Heart right ventricle (tissue), 16 donors: Measurements from ENCODE around the gene N4BP2L2. TPM values are rescaled to one million over a fixed set of nuclear protein-coding genes. Genes with fewer than 3 reads are reported as not detected.
"Not testable (repeated sequence)": the region's sequence is repeated elsewhere in the genome, so short reads cannot be mapped to it uniquely, and the experiment has no call there.

Source experiments
- ATAC-seq, 8 donors: fragments of 200-7000 bp; cut with Tn5 transposase; one replicate each; pipeline ENCODE4 v1.9.1; 2020; ENCODE audit warnings: mild to moderate bottlenecking in 8 of 8, moderate library complexity in 8 of 8, moderate number of reproducible peaks in 1 of 8
- DNase-seq, 2 donors: peaks; one replicate each; pipeline ENCODE4 v3.0.0-alpha.2; 2020
- H3K27ac ChIP-seq, 10 donors: fragments of 200-600 bp; sonication (generic) in 2 of 10; one replicate each; pipeline versions ENCODE4 v1.5.0 to v1.8.0; 2020 to 2022; ENCODE audit warnings: mild to moderate bottlenecking in 3 of 10
- H3K27me3 ChIP-seq, 7 donors: fragments of 200-600 bp; one replicate each; pipeline ENCODE4 v1.8.0; 2021 to 2022; ENCODE audit warnings: mild to moderate bottlenecking in 2 of 7
- H3K36me3 ChIP-seq, 9 donors: fragments of 200-600 bp; sonication (generic) in 1 of 9; one replicate each; pipeline versions ENCODE4 v1.5.0 to v1.8.0; 2020 to 2022; ENCODE audit warnings: mild to moderate bottlenecking in 2 of 9
- H3K4me1 ChIP-seq, 9 donors: fragments of 200-600 bp; sonication (generic) in 1 of 9; one replicate each; pipeline versions ENCODE4 v1.5.0 to v1.8.0; 2020 to 2022; ENCODE audit warnings: mild to moderate bottlenecking in 4 of 9
- H3K4me3 ChIP-seq, 10 donors: fragments of 200-600 bp; sonication (generic) in 2 of 10; one replicate each; pipeline versions ENCODE4 v1.5.0 to v1.8.0; 2020 to 2022; ENCODE audit warnings: mild to moderate bottlenecking in 7 of 10, moderate library complexity in 2 of 10
- H3K9me3 ChIP-seq, 11 donors: fragments of 200-600 bp in 10 of 11; sonication (generic) in 2 of 11; one replicate each; pipeline versions ENCODE4 v1.5.0 to v1.8.0; 2013 to 2022; ENCODE audit warnings: mild to moderate bottlenecking in 2 of 11, control low read depth in 1 of 11, moderate library complexity in 1 of 11
- CTCF ChIP-seq, 9 donors: fragments of 200-600 bp; sonication (generic) in 2 of 9; IDR thresholded peaks; one replicate each; pipeline versions ENCODE4 v1.5.0 to v1.8.0; 2021 to 2022; ENCODE audit warnings: antibody characterized with exemption in 9 of 9, mild to moderate bottlenecking in 5 of 9, moderate library complexity in 1 of 9
- WGBS, 2 donors: extraction: QIAGEN DNeasy Blood & Tissue Kit; methylation state at CpG; one replicate each; pipeline ENCODE4 v1.1.7; 2013; ENCODE audit warnings: inconsistent platforms in 1 of 2; 5-methylcytosine and 5-hydroxymethylcytosine counted together
- intact Hi-C, 10 donors: fragments of 100-400 bp; cut with DNase I; formaldehyde crosslinking; loops; one replicate each; pipeline versions ENCODE4 v1.11.1 to v1.14.2; 2022
- polyA plus RNA-seq, 2 donors: library from polyadenylated mRNA; stranded (reverse); fragments of 200-250 nt; gene quantifications; one replicate each; pipeline ENCODE4 v1.2.3, GENCODE V29; 2013
- total RNA-seq, 10 donors: library from RNA; stranded (reverse); fragmentation: NEBNext Ultra II Directional in 3 of 10; extraction: Animal tissue kit (Norgen Biotek cat#: 25700) in 3 of 10; gene quantifications; one replicate each; pipeline versions ENCODE4 v1.2.1 to v1.2.4, GENCODE V29; 2021 to 2023
- donor health status: Arrhythmogenic right ventricular cardiomyopathy.
- donor health status: ischemic (EF 13 %, LVEDD 7.1; RV severe dilation, severe dysfunction).
- donor health status: healthy with polysubstance abuse.
- donor health status: DM: no; HTN: yes; CAD: no.
- donor health status: DM: no; HTN: no; CAD: no.
- donor health status: ischemic (EF 25% LVEDD 6.9; RV normal size, moderate dysfunction).
- donor health status: ischemic (EF 25% LVEDD 5.7; RV mildly dilated, moderate dysfunction).
- donor health status: healthy.
- donor health status: DM: yes; HTN: yes; CAD: no.
- donor health status: Ischemic cardiomyopathy.
- donor health status: ischemic (EF 35%, LVEDD 5.7; RV mildly dilated, moderate dysfunction).
- donor health status: nonischemic (EF 11% LVEDD 7.7; RV severe dilation, severe dysfunction).
- donor health status: DM: yes; HTN: yes; CAD: no.
- donor health status: PGD.
- donor health status: ischemic (EF 29% LVEDD 5.4; RV normal size, mild dysfunction).
- donor health status: nonischemic (EF 23%, LVEDD 6.1; RV moderate dilation, normal function).

The N4BP2L2 gene
- total and polyA plus RNA-seq, 12 donors = 28.2 to 162 (median 132) TPM

DNA sequence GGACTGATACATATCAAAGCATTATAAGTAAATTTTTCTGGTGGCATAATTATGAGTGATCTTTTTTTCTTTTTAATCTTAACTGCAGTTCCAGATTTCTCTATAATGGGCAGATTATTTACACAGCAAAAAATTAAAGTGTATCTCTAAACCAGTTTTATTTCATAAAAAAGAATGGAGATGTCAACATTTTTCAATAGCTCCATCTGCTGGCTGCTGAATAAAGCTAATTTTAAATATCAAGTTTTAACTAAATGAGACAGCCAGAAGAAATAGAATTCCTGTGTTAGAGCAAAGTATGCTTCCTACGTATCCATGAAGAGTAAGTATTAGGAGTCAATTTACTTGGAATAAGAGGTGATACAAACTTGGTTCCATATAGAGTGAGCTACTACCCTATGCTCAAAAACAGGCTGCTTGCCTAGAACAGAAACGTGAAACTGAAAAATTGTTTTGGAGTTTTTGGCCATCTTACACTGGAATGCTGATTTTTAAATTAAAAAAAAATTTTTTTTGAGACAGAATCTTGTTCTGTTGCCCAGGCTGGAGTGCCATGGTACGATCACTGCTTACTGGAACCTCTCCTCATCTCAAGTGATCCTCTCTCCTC is 42.7 kb upstream of the N4BP2L2 start:
- DNase-seq (no peak), ATAC-seq (no peak)
- Histone ChIP-seq H3K4me1 (peaks cover 0 to 7% (median 5%) of the 10 kb centered on the region in 9 donors), H3K9me3 (peaks cover 0 to 17% (median 3%) of the 10 kb centered on the region in 11 donors), H3K4me3 (no peak overlapping the region), H3K27ac (no peak overlapping the region), H3K36me3 (no peaks in the 10 kb centered on the region), H3K27me3 (no peaks in the 10 kb centered on the region)
- TF ChIP-seq CTCF (IDR thresholded peaks at IDR 0.05) = peak; percentile 14 to 75 (median 63)
- 59 to 64% methylated on average over 3 of the region's 3 CpGs for WGBS, 2 donors
- intact Hi-C loops = loop anchor here in 7 of 10 donors (2.0 to 10.0 kb wide), 5 partner anchors 199 to 1144 kb away; no protein-coding TSS in a partner anchor

DNA sequence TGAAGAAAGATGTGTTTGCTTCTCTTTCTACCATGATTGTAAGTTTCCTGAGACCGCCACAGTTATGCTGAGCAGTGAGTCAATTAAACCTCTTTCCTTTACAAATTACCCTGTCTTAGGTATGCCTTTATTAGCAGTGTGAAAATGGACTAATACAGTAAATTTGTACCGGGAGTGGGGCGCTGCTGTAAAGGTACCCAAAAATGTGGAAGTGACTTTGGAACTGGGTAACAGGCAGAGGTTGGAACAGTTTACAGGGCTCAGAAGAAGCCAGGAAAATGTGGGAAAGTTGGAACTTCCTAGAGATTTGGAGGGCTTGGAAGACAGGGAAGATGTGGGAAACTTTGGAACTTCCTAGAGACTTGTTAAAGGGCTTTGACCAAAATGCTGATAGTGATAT is 38.4 kb upstream of the N4BP2L2 start:
- Histone ChIP-seq H3K36me3 (no peaks in the 10 kb centered on the region), H3K4me1 (no peaks in the 10 kb centered on the region), H3K27ac (no peak overlapping the region), H3K9me3 (peaks cover 0 to 17% (median 3%) of the 10 kb centered on the region in 11 donors), H3K4me3 (no peak overlapping the region), H3K27me3 (no peaks in the 10 kb centered on the region)
- intact Hi-C loops = loop anchor here in 2 of 10 donors (10.0 kb wide), 2 partner anchors 112 to 192 kb away; no protein-coding TSS in a partner anchor
- no peak for TF ChIP-seq CTCF (IDR thresholded peaks at IDR 0.05)
- no peak for ATAC-seq
- DNase-seq = no peak
- WGBS, 2 donors = 98 to 99% methylated on average over 3 of the region's 3 CpGs

DNA sequence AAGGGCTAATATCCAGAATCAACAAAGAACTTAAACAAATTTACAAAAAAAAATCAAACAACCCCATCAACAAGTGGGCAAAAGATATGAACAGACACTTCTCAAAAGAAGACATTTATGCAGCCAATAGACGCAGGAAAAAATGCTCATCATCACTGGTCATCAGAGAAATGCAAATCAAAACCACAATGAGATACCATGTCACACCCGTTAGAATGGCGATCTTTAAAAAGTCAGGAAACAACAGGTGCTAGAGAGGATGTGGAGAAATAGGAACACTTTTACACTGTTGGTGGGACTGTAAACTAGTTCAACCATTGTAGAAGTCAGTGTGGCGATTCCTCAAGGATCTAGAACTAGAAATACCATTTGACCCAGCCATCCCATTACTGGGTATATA is 37.1 kb upstream of the N4BP2L2 start:
- not testable (repeated sequence) for H3K27ac ChIP-seq, H3K36me3 ChIP-seq, H3K4me3 ChIP-seq, H3K27me3 ChIP-seq, ATAC-seq, H3K4me1 ChIP-seq, DNase-seq
- intact Hi-C loops = loop anchor here in 2 of 10 donors (10.0 kb wide), 2 partner anchors 111 to 191 kb away; no protein-coding TSS in a partner anchor
- peaks cover 0 to 17% (median 3%) of the 10 kb centered on the region in 11 donors for H3K9me3 ChIP-seq
- 78 to 94% methylated on average over 3 to 4 of the region's 4 CpGs for WGBS, 2 donors

- DNase-seq, ATAC-seq, H3K4me1 ChIP-seq, intact Hi-C loops, H3K4me3 ChIP-seq, H3K36me3 ChIP-seq, H3K27me3 ChIP-seq, H3K27ac ChIP-seq: not testable (repeated sequence)
- WGBS, 2 donors = 97 to 100% methylated on average over 1 of the region's 1 CpG
- H3K9me3 ChIP-seq = peaks cover 0 to 19% (median 11%) of the 10 kb centered on the region in 11 donors
These were observed 22.2 kb upstream of the N4BP2L2 start for GRCh38 chr13:32560842-32561241.

- H3K4me1 ChIP-seq = no peaks in the 10 kb centered on the region
These were observed 17.0 kb upstream of the N4BP2L2 start for GRCh38 chr13:32555613-32556012.

More at GRCh38 chr13:32555613-32556012, 17.0 kb upstream of the N4BP2L2 start:
- Histone ChIP-seq H3K27me3 (no peaks in the 10 kb centered on the region), H3K27ac (no peak overlapping the region), H3K9me3 (peaks cover 0 to 2% (median 0%) of the 10 kb centered on the region in 11 donors), H3K4me3 (no peak overlapping the region), H3K36me3 (no peaks in the 10 kb centered on the region)
- intact Hi-C loops = no loop called here
- no peak for TF ChIP-seq CTCF (IDR thresholded peaks at IDR 0.05)
- WGBS, 2 donors = 94 to 95% methylated on average over 2 of the region's 2 CpGs
- no peak for ATAC-seq
- no peak for DNase-seq
